ENCODE measurements around the gene MLANA. TPM values are rescaled to one million over a fixed set of nuclear protein-coding genes. Genes with fewer than 3 reads are reported as not detected.

The MLANA gene
- total and polyA plus RNA-seq, 2 donors = not detected

- Histone ChIP-seq H3K27ac (ENCODE audit: low read depth) (no peak overlapping the region), H3K4me3 (ENCODE audit: low read depth, low read length) (no peak overlapping the region), H3K36me3 (ENCODE audit: insufficient read depth) (no peaks in the 10 kb centered on the region), H3K4me1 (ENCODE audit: insufficient read depth) (no peaks in the 10 kb centered on the region)
- 74% methylated on average over 2 of the region's 2 CpGs for WGBS
- no peak for DNase-seq (ENCODE audit: extremely low spot score)
Observed at GRCh38 chr9:5899292-5899691, 8.6 kb downstream of the MLANA start.

- Histone ChIP-seq H3K36me3 (ENCODE audit: insufficient read depth) (no peaks in the 10 kb centered on the region), H3K4me3 (ENCODE audit: low read depth, low read length) (no peak overlapping the region), H3K4me1 (ENCODE audit: insufficient read depth) (no peaks in the 10 kb centered on the region), H3K27ac (ENCODE audit: low read depth) (no peak overlapping the region)
- no peak for DNase-seq (ENCODE audit: extremely low spot score)
Observed at GRCh38 chr9:5900622-5901021, 9.9 kb downstream of the MLANA start.

GRCh38 chr9:5902377-5902776, 11.7 kb downstream of the MLANA start:
- no peaks in the 10 kb centered on the region for H3K4me1 ChIP-seq (ENCODE audit: insufficient read depth)
- H3K4me3 ChIP-seq (ENCODE audit: low read depth, low read length) = no peak overlapping the region
- DNase-seq (ENCODE audit: extremely low spot score) = no peak
- H3K36me3 ChIP-seq (ENCODE audit: insufficient read depth) = no peaks in the 10 kb centered on the region
- no peak overlapping the region for H3K27ac ChIP-seq (ENCODE audit: low read depth)

GRCh38 chr9:5908918-5909317, 18.2 kb downstream of the MLANA start:
- H3K4me1 ChIP-seq (ENCODE audit: insufficient read depth) = no peaks in the 10 kb centered on the region
- no peak for DNase-seq (ENCODE audit: extremely low spot score)
- no peak overlapping the region for H3K4me3 ChIP-seq (ENCODE audit: low read depth, low read length)
- 95% methylated on average over 3 of the region's 3 CpGs for WGBS
- H3K27ac ChIP-seq (ENCODE audit: low read depth) = no peak overlapping the region
- no peaks in the 10 kb centered on the region for H3K36me3 ChIP-seq (ENCODE audit: insufficient read depth)

- Histone ChIP-seq H3K4me3 (ENCODE audit: low read depth, low read length) (no peak overlapping the region), H3K27ac (ENCODE audit: low read depth) (no peak overlapping the region), H3K36me3 (ENCODE audit: insufficient read depth) (no peaks in the 10 kb centered on the region), H3K4me1 (ENCODE audit: insufficient read depth) (no peaks in the 10 kb centered on the region)
- 87% methylated on average over 3 of the region's 3 CpGs for WGBS
- no peak for DNase-seq (ENCODE audit: extremely low spot score)
Observed at GRCh38 chr9:5909976-5910375, 19.3 kb downstream of the MLANA start.

- Histone ChIP-seq H3K4me1 (ENCODE audit: insufficient read depth) (no peaks in the 10 kb centered on the region), H3K27ac (ENCODE audit: low read depth) (no peak overlapping the region), H3K36me3 (ENCODE audit: insufficient read depth) (no peaks in the 10 kb centered on the region), H3K4me3 (ENCODE audit: low read depth, low read length) (no peak overlapping the region)
- no peak for DNase-seq (ENCODE audit: extremely low spot score)
- 93% methylated on average over 1 of the region's 1 CpG for WGBS
Observed at GRCh38 chr9:5910413-5911057, 19.8 kb downstream of the MLANA start.

- Histone ChIP-seq H3K36me3 (ENCODE audit: insufficient read depth) (peaks cover 1% of the 10 kb centered on the region), H3K27ac (ENCODE audit: low read depth) (no peak overlapping the region), H3K4me3 (ENCODE audit: low read depth, low read length) (no peak overlapping the region), H3K4me1 (ENCODE audit: insufficient read depth) (no peaks in the 10 kb centered on the region)
- DNase-seq (ENCODE audit: extremely low spot score) = no peak
- WGBS = 81% methylated on average over 4 of the region's 4 CpGs
Observed at GRCh38 chr9:5915438-5915837, 24.7 kb downstream of the MLANA start.

- no peak overlapping the region for H3K4me3 ChIP-seq (ENCODE audit: low read depth, low read length)
- peaks cover 3% of the 10 kb centered on the region for H3K36me3 ChIP-seq (ENCODE audit: insufficient read depth)
- WGBS = 94% methylated on average over 4 of the region's 4 CpGs
- H3K4me1 ChIP-seq (ENCODE audit: insufficient read depth) = no peaks in the 10 kb centered on the region
- H3K27ac ChIP-seq (ENCODE audit: low read depth) = no peak overlapping the region
- DNase-seq (ENCODE audit: extremely low spot score) = no peak
Observed at GRCh38 chr9:5917273-5917672, 26.6 kb downstream of the MLANA start.

GRCh38 chr9:5917888-5918287, 27.2 kb downstream of the MLANA start:
- no peak overlapping the region for H3K4me3 ChIP-seq (ENCODE audit: low read depth, low read length)
- no peaks in the 10 kb centered on the region for H3K4me1 ChIP-seq (ENCODE audit: insufficient read depth)
- no peak overlapping the region for H3K27ac ChIP-seq (ENCODE audit: low read depth)
- 65% methylated on average over 3 of the region's 3 CpGs for WGBS
- H3K36me3 ChIP-seq (ENCODE audit: insufficient read depth) = peaks cover 7% of the 10 kb centered on the region
- no peak for DNase-seq (ENCODE audit: extremely low spot score)

GRCh38 chr9:5918460-5918859, 27.8 kb downstream of the MLANA start:
- 88% methylated on average over 3 of the region's 3 CpGs for WGBS
- H3K4me3 ChIP-seq (ENCODE audit: low read depth, low read length) = no peak overlapping the region
- H3K36me3 ChIP-seq (ENCODE audit: insufficient read depth) = peaks cover 8% of the 10 kb centered on the region
- DNase-seq (ENCODE audit: extremely low spot score) = no peak
- no peaks in the 10 kb centered on the region for H3K4me1 ChIP-seq (ENCODE audit: insufficient read depth)
- H3K27ac ChIP-seq (ENCODE audit: low read depth) = no peak overlapping the region

- 94% methylated on average over 2 of the region's 2 CpGs for WGBS
- no peak overlapping the region for H3K27ac ChIP-seq (ENCODE audit: low read depth)
- H3K4me1 ChIP-seq (ENCODE audit: insufficient read depth) = no peaks in the 10 kb centered on the region
- DNase-seq (ENCODE audit: extremely low spot score) = no peak
- H3K4me3 ChIP-seq (ENCODE audit: low read depth, low read length) = no peak overlapping the region
- H3K36me3 ChIP-seq (ENCODE audit: insufficient read depth) = peaks cover 11% of the 10 kb centered on the region
Observed at GRCh38 chr9:5920860-5921328, 30.2 kb downstream of the MLANA start.

GRCh38 chr9:5922192-5922591, 31.5 kb downstream of the MLANA start:
- Histone ChIP-seq H3K4me3 (ENCODE audit: low read depth, low read length) (no peak overlapping the region), H3K36me3 (ENCODE audit: insufficient read depth) (peaks cover 11% of the 10 kb centered on the region), H3K4me1 (ENCODE audit: insufficient read depth) (no peaks in the 10 kb centered on the region), H3K27ac (ENCODE audit: low read depth) (no peak overlapping the region)
- 91% methylated on average over 2 of the region's 2 CpGs for WGBS
- DNase-seq (ENCODE audit: extremely low spot score) = no peak

GRCh38 chr9:5931657-5932056, 41.0 kb downstream of the MLANA start:
- no peaks in the 10 kb centered on the region for H3K4me1 ChIP-seq (ENCODE audit: insufficient read depth)
- H3K36me3 ChIP-seq (ENCODE audit: insufficient read depth) = no peaks in the 10 kb centered on the region
- H3K4me3 ChIP-seq (ENCODE audit: low read depth, low read length) = no peak overlapping the region
- H3K27ac ChIP-seq (ENCODE audit: low read depth) = no peak overlapping the region
- WGBS = over 99% methylated on average over 1 of the region's 1 CpG
- DNase-seq (ENCODE audit: extremely low spot score) = no peak

GRCh38 chr9:5938449-5938848, 47.8 kb downstream of the MLANA start:
- no peak for DNase-seq (ENCODE audit: extremely low spot score)

GRCh38 chr9:5939530-5939929, 48.8 kb downstream of the MLANA start:
- no peak for DNase-seq (ENCODE audit: extremely low spot score)
- H3K27ac ChIP-seq (ENCODE audit: low read depth) = no peak overlapping the region
- no peak overlapping the region for H3K4me3 ChIP-seq (ENCODE audit: low read depth, low read length)
- no peaks in the 10 kb centered on the region for H3K36me3 ChIP-seq (ENCODE audit: insufficient read depth)
- H3K4me1 ChIP-seq (ENCODE audit: insufficient read depth) = no peaks in the 10 kb centered on the region

More at GRCh38 chr9:5938449-5938848, 47.8 kb downstream of the MLANA start:
- no peaks in the 10 kb centered on the region for H3K36me3 ChIP-seq (ENCODE audit: insufficient read depth)
- 95% methylated on average over 2 of the region's 2 CpGs for WGBS
- no peak overlapping the region for H3K4me3 ChIP-seq (ENCODE audit: low read depth, low read length)
- no peak overlapping the region for H3K27ac ChIP-seq (ENCODE audit: low read depth)
- no peaks in the 10 kb centered on the region for H3K4me1 ChIP-seq (ENCODE audit: insufficient read depth)

Data from urinary bladder (tissue), 4 donors.